Measurements from ENCODE around the gene NSRP1.

- no peak for TF ChIP-seq CTCF (optimal IDR thresholded peaks at IDR 0.05 in 1 of 3, IDR thresholded peaks at IDR 0.05 in 1 of 3, conservative IDR thresholded peaks at IDR 0.05 in 1 of 3; ENCODE audit: extremely low read depth in 1 of 3, insufficient read depth in 2 of 3, low read length in 3 of 3)
- no peak for TF ChIP-seq EZH2 (IDR thresholded peaks at IDR 0.05; ENCODE audit: low read length)
These were observed 45.0 kb downstream of the NSRP1 start for GRCh38 chr17:30161601-30162000.

Data from keratinocyte (primary cell).